Measurements from ENCODE around the gene FHAD1.

The FHAD1 gene

GRCh38 chr1:15350151-15350550 is 103.1 kb downstream of the FHAD1 start:
- no peak for TF ChIP-seq CTCF (conservative IDR thresholded peaks at IDR 0.05; ENCODE audit: low read depth, low read length)
- H3K4me3 ChIP-seq (ENCODE audit: low read length) = no peak overlapping the region
- DNase-seq (ENCODE audit: low read depth) = no peak

- no peak for DNase-seq (ENCODE audit: low read depth)
- TF ChIP-seq CTCF (conservative IDR thresholded peaks at IDR 0.05; ENCODE audit: low read depth, low read length) = no peak
- H3K4me3 ChIP-seq (ENCODE audit: low read length) = no peak overlapping the region
Measured at GRCh38 chr1:15350551-15351200, 103.7 kb downstream of the FHAD1 start.

- no peak for DNase-seq (ENCODE audit: low read depth)
- no peak for TF ChIP-seq CTCF (conservative IDR thresholded peaks at IDR 0.05; ENCODE audit: low read depth, low read length)
- H3K4me3 ChIP-seq (ENCODE audit: low read length) = no peak overlapping the region
Measured at GRCh38 chr1:15351310-15351709, 104.3 kb downstream of the FHAD1 start.

GRCh38 chr1:15352128-15352957 is 105.3 kb downstream of the FHAD1 start:
- no peak overlapping the region for H3K4me3 ChIP-seq (ENCODE audit: low read length)
- peak; percentile 48 for DNase-seq (ENCODE audit: low read depth)
- no peak for TF ChIP-seq CTCF (conservative IDR thresholded peaks at IDR 0.05; ENCODE audit: low read depth, low read length)

GRCh38 chr1:15353839-15354579 is 107.0 kb downstream of the FHAD1 start:
- no peak for TF ChIP-seq CTCF (conservative IDR thresholded peaks at IDR 0.05; ENCODE audit: low read depth, low read length)
- no peak overlapping the region for H3K4me3 ChIP-seq (ENCODE audit: low read length)
- no peak for DNase-seq (ENCODE audit: low read depth)

GRCh38 chr1:15354580-15354965 is 107.5 kb downstream of the FHAD1 start:
- TF ChIP-seq CTCF (conservative IDR thresholded peaks at IDR 0.05; ENCODE audit: low read depth, low read length) = no peak
- no peak overlapping the region for H3K4me3 ChIP-seq (ENCODE audit: low read length)
- no peak for DNase-seq (ENCODE audit: low read depth)
